ENCODE data around the gene STYXL1. TPM values are rescaled to one million over a fixed set of nuclear protein-coding genes. Genes with fewer than 3 reads are reported as not detected.

STYXL1 gene
- total RNA-seq, 1 donor from 2014 or later = 38.8 TPM

DNA sequence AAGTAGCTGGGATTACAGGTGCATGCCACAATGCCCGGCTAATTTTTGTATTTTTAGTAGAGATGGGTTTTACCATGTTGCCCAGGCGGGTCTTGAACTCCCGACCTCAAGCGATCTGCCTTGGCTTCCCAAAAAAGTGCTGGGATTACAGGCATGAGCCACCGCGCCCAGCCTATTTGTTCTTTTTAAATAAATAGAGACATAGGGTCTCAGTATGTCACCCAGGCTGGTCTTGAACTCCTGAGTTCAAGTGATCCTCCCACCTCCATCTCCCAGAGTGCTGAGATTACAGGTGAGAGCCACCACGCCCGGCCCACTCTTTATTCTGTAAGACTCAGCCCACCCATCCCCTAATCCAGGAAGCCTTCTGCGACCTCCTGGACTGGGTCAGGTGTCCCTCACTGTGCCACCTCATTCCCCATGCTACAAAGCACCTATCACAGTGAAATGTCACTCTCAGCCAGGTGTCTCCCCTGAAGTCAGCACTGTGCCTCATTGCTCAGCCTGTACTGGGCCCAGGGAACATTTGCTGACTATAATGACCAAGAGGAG is 56.2 kb downstream of the STYXL1 start:
- H3K27me3 Mint-ChIP-seq (ENCODE audit: low read depth) = peaks cover 3% of the 10 kb centered on the region
- H3K4me1 Mint-ChIP-seq = peaks cover 31% of the 10 kb centered on the region
- H3K27ac Mint-ChIP-seq (ENCODE audit: unreplicated experiment) = no peak overlapping the region
- H3K36me3 Mint-ChIP-seq (ENCODE audit: low read depth) = peaks cover 5% of the 10 kb centered on the region
- peak overlapping the region; percentile 61 for H3K4me3 Mint-ChIP-seq
- no peak for DNase-seq (ENCODE audit: low read depth, low spot score)
- H3K9me3 Mint-ChIP-seq = no peaks in the 10 kb centered on the region
- TF ChIP-seq, protein P1, sequence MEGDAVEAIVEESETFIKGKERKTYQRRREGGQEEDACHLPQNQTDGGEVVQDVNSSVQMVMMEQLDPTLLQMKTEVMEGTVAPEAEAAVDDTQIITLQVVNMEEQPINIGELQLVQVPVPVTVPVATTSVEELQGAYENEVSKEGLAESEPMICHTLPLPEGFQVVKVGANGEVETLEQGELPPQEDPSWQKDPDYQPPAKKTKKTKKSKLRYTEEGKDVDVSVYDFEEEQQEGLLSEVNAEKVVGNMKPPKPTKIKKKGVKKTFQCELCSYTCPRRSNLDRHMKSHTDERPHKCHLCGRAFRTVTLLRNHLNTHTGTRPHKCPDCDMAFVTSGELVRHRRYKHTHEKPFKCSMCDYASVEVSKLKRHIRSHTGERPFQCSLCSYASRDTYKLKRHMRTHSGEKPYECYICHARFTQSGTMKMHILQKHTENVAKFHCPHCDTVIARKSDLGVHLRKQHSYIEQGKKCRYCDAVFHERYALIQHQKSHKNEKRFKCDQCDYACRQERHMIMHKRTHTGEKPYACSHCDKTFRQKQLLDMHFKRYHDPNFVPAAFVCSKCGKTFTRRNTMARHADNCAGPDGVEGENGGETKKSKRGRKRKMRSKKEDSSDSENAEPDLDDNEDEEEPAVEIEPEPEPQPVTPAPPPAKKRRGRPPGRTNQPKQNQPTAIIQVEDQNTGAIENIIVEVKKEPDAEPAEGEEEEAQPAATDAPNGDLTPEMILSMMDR (conservative IDR thresholded peaks at IDR 0.05) = no peak

DNA sequence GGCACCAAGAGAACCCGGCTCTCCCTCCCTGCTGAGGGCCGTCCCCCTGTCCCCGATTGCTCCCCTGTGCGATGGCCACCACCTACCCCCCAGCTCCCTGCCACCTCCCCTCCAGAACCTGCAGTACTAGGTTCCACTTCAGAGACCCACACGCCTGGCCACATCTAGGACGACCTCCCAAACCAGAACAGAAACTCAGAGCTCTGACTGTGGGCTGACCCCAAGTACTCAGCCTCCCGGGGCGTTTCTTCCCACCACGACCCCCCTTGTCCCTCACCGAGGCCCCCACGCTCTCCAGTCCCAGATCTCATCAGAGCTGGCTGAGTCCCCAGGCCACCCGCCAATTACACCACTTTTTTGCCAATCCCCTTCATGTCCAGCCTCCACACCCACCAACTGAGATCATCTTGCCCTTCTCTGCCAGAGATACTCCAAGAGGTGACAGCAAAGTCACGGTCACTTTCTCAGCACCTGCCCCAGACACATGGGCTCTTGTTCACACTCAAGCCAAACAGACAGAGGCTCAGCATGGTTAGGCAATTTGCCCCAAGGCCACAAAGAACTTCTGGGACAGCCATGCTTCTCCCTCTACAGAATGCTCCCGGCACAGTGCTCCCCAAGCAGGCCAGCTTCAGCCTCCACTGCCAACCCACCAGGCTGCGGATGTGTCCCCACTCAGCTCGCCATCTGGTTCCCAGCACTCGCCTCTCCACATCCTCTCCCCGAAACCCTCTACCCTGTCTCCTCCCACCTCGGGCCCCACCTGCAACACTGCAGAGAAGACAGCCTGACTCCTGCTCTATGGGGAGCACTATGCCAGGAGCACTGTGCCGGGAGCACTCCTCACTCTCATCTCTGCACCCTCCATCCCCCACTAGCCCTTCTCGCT is 58.1 kb downstream of the STYXL1 start:
- peaks cover 25% of the 10 kb centered on the region for H3K4me1 Mint-ChIP-seq
- H3K4me3 Mint-ChIP-seq = peak overlapping the region; percentile 29
- TF ChIP-seq, protein P1 (conservative IDR thresholded peaks at IDR 0.05) = no peak
- DNase-seq (ENCODE audit: low read depth, low spot score) = no peak
- peaks cover 3% of the 10 kb centered on the region for H3K27me3 Mint-ChIP-seq (ENCODE audit: low read depth)
- peaks cover 5% of the 10 kb centered on the region for H3K36me3 Mint-ChIP-seq (ENCODE audit: low read depth)
- H3K9me3 Mint-ChIP-seq = no peaks in the 10 kb centered on the region
- H3K27ac Mint-ChIP-seq (ENCODE audit: unreplicated experiment) = no peak overlapping the region

DNA sequence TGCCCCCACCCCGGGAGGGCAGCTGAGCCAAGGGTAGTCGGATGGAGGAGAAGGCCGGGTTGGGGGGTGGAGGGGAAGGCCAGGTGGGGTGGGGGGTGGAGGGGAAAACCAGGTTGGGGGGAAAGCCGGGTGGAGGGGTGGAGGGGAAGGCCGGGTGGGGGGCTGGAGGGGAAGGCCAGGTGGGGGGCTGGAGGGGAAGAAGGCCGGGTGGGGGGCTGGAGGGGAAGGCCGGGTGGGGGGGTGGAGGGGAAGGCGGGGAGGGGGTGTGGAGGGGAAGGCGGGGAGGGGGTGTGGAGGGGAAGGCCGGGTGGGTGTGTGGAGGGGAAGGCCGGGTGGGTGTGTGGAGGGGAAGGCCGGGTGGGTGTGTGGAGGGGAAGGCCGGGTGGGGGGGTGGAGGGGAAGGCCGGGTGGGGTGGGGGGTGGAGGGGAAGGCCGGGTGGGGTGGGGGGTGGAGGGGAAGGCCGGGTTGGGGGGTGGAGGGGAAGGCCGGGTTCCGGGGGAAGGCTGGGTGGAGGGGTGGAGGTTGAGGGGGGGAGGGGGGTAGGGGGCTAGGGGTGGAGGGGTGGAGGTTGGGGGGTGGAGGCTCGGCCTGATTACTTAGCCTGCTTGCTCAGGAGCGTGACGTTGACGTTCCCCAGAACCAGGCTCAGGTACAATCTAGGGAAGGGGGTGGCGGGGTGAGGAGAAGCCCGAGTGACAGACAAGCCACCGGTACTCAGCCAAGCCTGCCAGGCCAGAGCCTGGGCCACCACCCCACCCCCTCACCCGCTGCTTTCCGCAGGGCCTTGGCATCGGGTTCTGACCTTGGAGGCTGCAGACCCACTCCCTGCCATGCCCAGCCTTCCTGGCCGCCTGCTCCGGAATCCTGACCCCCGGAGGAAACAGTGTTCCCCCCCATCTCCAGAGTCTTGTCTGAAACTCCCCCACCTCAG is 59.0 kb downstream of the STYXL1 start:
- Mint-ChIP-seq H3K27ac (ENCODE audit: unreplicated experiment) (no peak overlapping the region), H3K9me3 (no peaks in the 10 kb centered on the region), H3K4me1 (peaks cover 24% of the 10 kb centered on the region), H3K27me3 (ENCODE audit: low read depth) (peaks cover 3% of the 10 kb centered on the region), H3K4me3 (no peak overlapping the region), H3K36me3 (ENCODE audit: low read depth) (peaks cover 5% of the 10 kb centered on the region)
- TF ChIP-seq, protein P1 (conservative IDR thresholded peaks at IDR 0.05) = no peak
- no peak for DNase-seq (ENCODE audit: low read depth, low spot score)

DNA sequence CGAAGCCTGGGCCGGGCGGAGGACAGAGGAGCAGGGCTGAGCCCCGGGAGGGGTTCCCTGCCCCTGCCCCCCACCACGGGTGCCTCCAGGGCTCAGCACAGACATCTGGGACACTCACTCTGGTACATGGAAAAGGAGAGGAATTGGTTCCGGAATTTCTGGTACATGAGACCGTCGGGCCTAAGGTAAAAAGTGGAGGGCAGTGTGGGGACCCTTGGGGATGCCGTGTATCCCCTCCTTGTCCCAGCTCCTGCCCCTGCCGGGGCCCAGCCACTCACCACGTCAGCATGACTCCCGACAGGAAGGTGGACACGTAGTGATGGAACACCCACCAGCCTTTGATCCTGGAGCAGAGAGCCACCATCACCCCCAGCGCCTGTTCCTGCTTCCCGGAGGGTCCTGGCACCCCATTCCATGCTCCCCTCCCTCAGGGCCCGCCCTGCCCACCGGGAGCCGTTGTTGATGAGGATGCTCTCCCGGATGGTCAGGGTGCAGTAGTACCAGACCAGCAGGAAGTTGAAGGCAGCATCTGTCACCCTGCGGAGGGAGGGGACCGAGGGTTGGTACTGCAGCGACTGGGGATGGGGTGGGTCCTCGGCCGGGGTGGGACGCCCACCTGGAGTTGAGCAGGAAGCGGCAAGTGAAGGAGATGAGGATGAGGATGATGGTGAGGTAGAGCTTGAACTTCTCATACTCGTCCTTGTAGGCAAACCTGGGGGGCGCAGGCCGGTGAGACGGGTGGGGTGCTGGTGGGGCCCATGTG is 59.8 kb downstream of the STYXL1 start:
- no peaks in the 10 kb centered on the region for H3K9me3 Mint-ChIP-seq
- peaks cover 3% of the 10 kb centered on the region for H3K27me3 Mint-ChIP-seq (ENCODE audit: low read depth)
- H3K27ac Mint-ChIP-seq (ENCODE audit: unreplicated experiment) = no peak overlapping the region
- peaks cover 5% of the 10 kb centered on the region for H3K36me3 Mint-ChIP-seq (ENCODE audit: low read depth)
- TF ChIP-seq, protein P1 (conservative IDR thresholded peaks at IDR 0.05) = no peak
- DNase-seq (ENCODE audit: low read depth, low spot score) = no peak
- H3K4me3 Mint-ChIP-seq = peak overlapping the region; percentile 56
- peaks cover 18% of the 10 kb centered on the region for H3K4me1 Mint-ChIP-seq

All from neural crest cell (in vitro differentiated cells).